Ovary (tissue), 9 donors: ENCODE results near the gene ANKRD27. TPM values are rescaled to one million over a fixed set of nuclear protein-coding genes. Genes with fewer than 3 reads are reported as not detected.
"Not testable (repeated sequence)": the region's sequence is repeated elsewhere in the genome, so short reads cannot be mapped to it uniquely, and the experiment has no call there.

Experiments used
- DNase-seq, 5 donors: peaks; one replicate each; pipeline ENCODE4 v3.0.0-alpha.2; 2019 to 2020
- H3K27ac ChIP-seq, 2 donors: fragments of 200-600 bp; one replicate each; pipeline versions ENCODE4 v1.5.1 to v1.8.0; 2019 to 2022
- H3K27me3 ChIP-seq: fragments of 200-600 bp; one replicate; pipeline ENCODE4 v1.8.0; 2022
- H3K36me3 ChIP-seq: fragments of 200-600 bp; sonication (generic); one replicate; pipeline ENCODE4 v1.5.1; 2019
- H3K4me1 ChIP-seq: one replicate; pipeline ENCODE4 v1.8.1; 2013; ENCODE audit warnings: mild to moderate bottlenecking, moderate library complexity; ENCODE audit not compliant: insufficient read depth
- H3K4me3 ChIP-seq: fragments of 200-600 bp; sonication (generic); one replicate; pipeline ENCODE4 v1.5.1; 2017
- H3K9me3 ChIP-seq, 2 donors: fragments of 200-600 bp in 1 of 2; sonication (generic) in 1 of 2; one replicate each; pipeline versions ENCODE4 v1.5.1 to v1.8.1; 2013 to 2019; ENCODE audit warnings: mild to moderate bottlenecking in 1 of 2, moderate library complexity in 1 of 2
- EP300 ChIP-seq: sonication (generic); formaldehyde crosslinking; IDR thresholded peaks from one replicate; pipeline ENCODE4 v1.6.1; 2017; ENCODE audit warnings: antibody characterized with exemption
- POLR2A ChIP-seq: fragments of 450-650 bp; IDR thresholded peaks from one replicate; pipeline ENCODE4 v1.6.1; 2017; ENCODE audit warnings: antibody characterized with exemption, mild to moderate bottlenecking, moderate library complexity
- whole genome bisulfite sequencing, 3 donors: extraction: QIAGEN DNeasy Blood & Tissue Kit in 1 of 3; methylation state at CpG; one replicate each; pipeline versions ENCODE4 v1.1.5 to v1.1.7; 2013 to 2017; 5-methylcytosine and 5-hydroxymethylcytosine counted together
- intact Hi-C, 4 donors: fragments of 100-400 bp; cut with DNase I; formaldehyde crosslinking; loops; one replicate each; pipeline versions ENCODE4 v1.11.0 to v1.15.1; 2022 to 2023
- polyA plus RNA-seq, 2 donors: library from polyadenylated mRNA; stranded (reverse); fragments of 200-250 nt in 1 of 2; fragments of 350-450 nt in 1 of 2; fragmentation: Illumina TruSeq in 1 of 2; extraction: RNeasy Lipid Tissue Mini Kit (QIAGEN cat#74804) in 1 of 2; gene quantifications; one replicate each; pipeline ENCODE4 v1.2.3, GENCODE V29; 2013 to 2014
- total RNA-seq, 7 donors: library from RNA; depleted of rRNA in 2 of 7; stranded (reverse); fragments of >200 nt in 2 of 7; fragmentation: NEBNext Ultra II Directional in 3 of 7; extraction: Animal tissue kit (Norgen Biotek cat#: 25700) in 3 of 7; gene quantifications; one replicate each; pipeline versions ENCODE4 v1.1.0 to v1.2.4, GENCODE V29; 2016 to 2023
- TF ChIP-seq, protein P1 (sequence below), 3 donors: fragments of 450-650 bp in 2 of 3; fragments of 200-600 bp in 1 of 3; IDR thresholded peaks; one replicate each; pipeline versions ENCODE4 v1.5.1 to v1.8.0; 2016 to 2022; ENCODE audit warnings: antibody characterized with exemption in 3 of 3, mild to moderate bottlenecking in 1 of 3
- donor health status: DM: no; HTN: no; CAD: no; lungs with moderate emphysema.
- donor health status: DM: no; HTN: no; CAD: no.
- donor health status: Bipolar disorder and iron deficiency.
- donor health status: DM: yes; HTN: yes; CAD: no.
- donor health status: DM: no; HTN: no; CAD: no.
- donor health status: DM: yes; HTN: yes; CAD: no.

The ANKRD27 gene
- total and polyA plus RNA-seq, 9 donors = 9.9 to 33.6 (median 21.9) TPM

- 81 to 91% (median 87%) methylated on average over 3 of the region's 3 CpGs for WGBS, 3 donors
- H3K9me3 ChIP-seq = no peaks in the 10 kb centered on the region
- no peaks in the 10 kb centered on the region for H3K27me3 ChIP-seq
- intact Hi-C loops = no loop called here
- H3K4me1 ChIP-seq = no peaks in the 10 kb centered on the region
- H3K4me3 ChIP-seq = no peak overlapping the region
- no peaks in the 10 kb centered on the region for H3K36me3 ChIP-seq
- no peak overlapping the region for H3K27ac ChIP-seq
- TF ChIP-seq, protein P1, sequence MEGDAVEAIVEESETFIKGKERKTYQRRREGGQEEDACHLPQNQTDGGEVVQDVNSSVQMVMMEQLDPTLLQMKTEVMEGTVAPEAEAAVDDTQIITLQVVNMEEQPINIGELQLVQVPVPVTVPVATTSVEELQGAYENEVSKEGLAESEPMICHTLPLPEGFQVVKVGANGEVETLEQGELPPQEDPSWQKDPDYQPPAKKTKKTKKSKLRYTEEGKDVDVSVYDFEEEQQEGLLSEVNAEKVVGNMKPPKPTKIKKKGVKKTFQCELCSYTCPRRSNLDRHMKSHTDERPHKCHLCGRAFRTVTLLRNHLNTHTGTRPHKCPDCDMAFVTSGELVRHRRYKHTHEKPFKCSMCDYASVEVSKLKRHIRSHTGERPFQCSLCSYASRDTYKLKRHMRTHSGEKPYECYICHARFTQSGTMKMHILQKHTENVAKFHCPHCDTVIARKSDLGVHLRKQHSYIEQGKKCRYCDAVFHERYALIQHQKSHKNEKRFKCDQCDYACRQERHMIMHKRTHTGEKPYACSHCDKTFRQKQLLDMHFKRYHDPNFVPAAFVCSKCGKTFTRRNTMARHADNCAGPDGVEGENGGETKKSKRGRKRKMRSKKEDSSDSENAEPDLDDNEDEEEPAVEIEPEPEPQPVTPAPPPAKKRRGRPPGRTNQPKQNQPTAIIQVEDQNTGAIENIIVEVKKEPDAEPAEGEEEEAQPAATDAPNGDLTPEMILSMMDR (IDR thresholded peaks at IDR 0.05) = no peak
- TF ChIP-seq POLR2A (no peak), EP300 (no peak)
- no peak for DNase-seq
Observed at GRCh38 chr19:32708457-32708856, 33.5 kb upstream of the ANKRD27 start.

DNA sequence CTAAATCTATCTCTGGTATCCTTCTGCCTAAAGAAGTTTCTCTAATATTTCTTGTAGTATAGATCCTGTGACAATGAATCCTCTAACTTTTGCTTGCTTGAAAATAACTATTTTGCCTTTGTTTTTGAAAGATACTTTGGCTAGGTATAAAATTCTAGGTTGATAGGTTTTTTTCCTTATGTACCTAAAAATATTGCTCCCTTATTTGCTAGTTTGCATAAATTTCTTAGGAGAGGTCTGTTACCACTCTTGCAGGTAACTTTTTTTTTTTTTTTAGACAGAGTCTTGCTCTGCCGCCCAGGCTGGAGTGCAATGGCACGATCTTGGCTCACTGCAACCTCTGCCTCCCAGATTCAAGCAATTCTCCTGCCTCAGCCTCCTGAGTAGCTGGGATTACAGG, 29.0 kb upstream of the ANKRD27 start:
- H3K9me3 ChIP-seq, H3K27me3 ChIP-seq, DNase-seq, H3K36me3 ChIP-seq, H3K4me3 ChIP-seq, H3K27ac ChIP-seq, intact Hi-C loops, H3K4me1 ChIP-seq: not testable (repeated sequence)
- WGBS, 3 donors = 97 to 100% (median 98%) methylated on average over 2 of the region's 2 CpGs

- Histone ChIP-seq H3K27me3 (no peaks in the 10 kb centered on the region), H3K36me3 (no peaks in the 10 kb centered on the region), H3K27ac (no peak overlapping the region), H3K4me1 (no peaks in the 10 kb centered on the region), H3K4me3 (no peak overlapping the region), H3K9me3 (no peaks in the 10 kb centered on the region)
- WGBS, 3 donors = 50 to 55% (median 52%) methylated on average over 5 of the region's 5 CpGs
- TF ChIP-seq EP300 (no peak), POLR2A (no peak)
- TF ChIP-seq, protein P1 (IDR thresholded peaks at IDR 0.05) = no peak
- intact Hi-C loops = no loop called here
- no peak for DNase-seq
Observed at GRCh38 chr19:32702010-32702409, 27.0 kb upstream of the ANKRD27 start.

DNA sequence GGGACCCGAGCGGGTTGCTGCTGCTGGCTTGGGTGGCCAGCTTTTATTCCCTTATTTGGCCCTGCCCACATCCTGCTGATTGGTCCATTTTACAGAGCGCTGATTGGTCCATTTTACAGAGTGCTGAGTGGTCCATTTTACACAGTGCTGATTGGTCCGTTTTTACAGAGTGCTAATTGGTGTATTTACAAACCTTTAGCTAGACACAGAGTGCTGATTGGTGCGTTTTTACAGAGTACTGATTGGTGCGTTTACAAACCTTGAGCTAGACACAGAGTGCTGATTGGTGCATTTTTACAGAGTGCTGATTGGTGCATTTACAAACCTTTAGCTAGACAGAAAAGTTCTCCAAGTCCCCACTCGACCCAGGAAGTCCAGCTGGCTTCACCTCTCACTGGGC, 25.1 kb upstream of the ANKRD27 start:
- H3K27me3 ChIP-seq, H3K36me3 ChIP-seq, DNase-seq, H3K9me3 ChIP-seq, H3K27ac ChIP-seq, H3K4me3 ChIP-seq, intact Hi-C loops, H3K4me1 ChIP-seq: not testable (repeated sequence)
- 88 to 96% (median 95%) methylated on average over 7 of the region's 7 CpGs for WGBS, 3 donors

GRCh38 chr19:32696771-32697170, 21.8 kb upstream of the ANKRD27 start:
- H3K4me3 ChIP-seq, H3K27ac ChIP-seq, H3K36me3 ChIP-seq, DNase-seq, intact Hi-C loops, H3K9me3 ChIP-seq, H3K27me3 ChIP-seq: not testable (repeated sequence)
- peaks cover 17% of the 10 kb centered on the region for H3K4me1 ChIP-seq
- WGBS, 3 donors = 92 to 94% (median 94%) methylated on average over 3 of the region's 3 CpGs

GRCh38 chr19:32695506-32695905, 20.5 kb upstream of the ANKRD27 start:
- H3K27me3 ChIP-seq, intact Hi-C loops, DNase-seq, H3K4me3 ChIP-seq, H3K27ac ChIP-seq, H3K36me3 ChIP-seq, H3K9me3 ChIP-seq: not testable (repeated sequence)
- peaks cover 20% of the 10 kb centered on the region for H3K4me1 ChIP-seq
- WGBS, 3 donors = 83 to 92% (median 90%) methylated on average over 6 of the region's 6 CpGs

DNA sequence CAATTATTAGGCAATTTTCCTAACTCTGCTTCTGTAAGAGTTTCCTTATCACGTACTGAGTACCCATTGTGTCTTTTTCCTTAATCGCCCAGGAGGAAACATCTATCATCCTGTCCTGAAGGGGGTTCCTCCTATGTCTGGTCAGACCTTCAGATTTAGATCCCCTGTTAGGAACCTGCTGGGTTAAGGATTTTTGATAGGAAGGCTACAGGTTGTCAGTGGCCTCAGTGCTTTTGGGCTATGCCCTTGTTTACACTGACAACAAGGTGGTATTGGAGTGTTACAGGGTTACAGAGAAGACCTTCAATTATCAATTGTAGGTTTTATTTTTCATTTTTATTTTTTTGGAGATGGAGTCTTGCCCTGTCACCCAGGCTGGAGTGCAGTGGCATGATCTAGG, 19.9 kb upstream of the ANKRD27 start:
- H3K4me3 ChIP-seq, H3K36me3 ChIP-seq, H3K27ac ChIP-seq, intact Hi-C loops, DNase-seq, H3K9me3 ChIP-seq, H3K27me3 ChIP-seq: not testable (repeated sequence)
- WGBS, 3 donors = 41 to 51% (median 47%) methylated on average over 2 of the region's 2 CpGs
- H3K4me1 ChIP-seq = peaks cover 20% of the 10 kb centered on the region

DNA sequence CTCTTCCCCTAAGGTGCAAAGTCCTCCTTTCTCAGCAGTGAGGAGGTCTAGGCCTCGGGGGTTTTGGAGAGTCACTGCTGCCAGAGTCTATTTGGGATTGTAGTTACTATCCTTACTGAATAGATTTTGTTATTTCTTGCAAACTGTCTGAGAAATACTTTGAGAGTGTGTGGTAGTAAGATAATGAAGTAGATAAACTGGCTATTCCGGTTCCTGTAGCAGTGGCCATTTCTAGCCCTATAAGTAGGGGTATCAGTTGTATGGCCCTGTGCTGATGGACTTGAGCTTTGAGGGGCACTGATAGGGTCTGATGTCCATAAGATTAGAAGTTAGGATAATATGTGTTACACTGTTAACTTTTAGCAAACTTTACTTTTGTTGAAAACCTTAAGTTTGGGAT, 19.3 kb upstream of the ANKRD27 start:
- H3K4me3 ChIP-seq, H3K27me3 ChIP-seq, DNase-seq, H3K27ac ChIP-seq, H3K36me3 ChIP-seq, H3K9me3 ChIP-seq, intact Hi-C loops: not testable (repeated sequence)
- peaks cover 20% of the 10 kb centered on the region for H3K4me1 ChIP-seq
- 64 to 78% (median 71%) methylated on average over 2 of the region's 2 CpGs for WGBS, 3 donors

DNA sequence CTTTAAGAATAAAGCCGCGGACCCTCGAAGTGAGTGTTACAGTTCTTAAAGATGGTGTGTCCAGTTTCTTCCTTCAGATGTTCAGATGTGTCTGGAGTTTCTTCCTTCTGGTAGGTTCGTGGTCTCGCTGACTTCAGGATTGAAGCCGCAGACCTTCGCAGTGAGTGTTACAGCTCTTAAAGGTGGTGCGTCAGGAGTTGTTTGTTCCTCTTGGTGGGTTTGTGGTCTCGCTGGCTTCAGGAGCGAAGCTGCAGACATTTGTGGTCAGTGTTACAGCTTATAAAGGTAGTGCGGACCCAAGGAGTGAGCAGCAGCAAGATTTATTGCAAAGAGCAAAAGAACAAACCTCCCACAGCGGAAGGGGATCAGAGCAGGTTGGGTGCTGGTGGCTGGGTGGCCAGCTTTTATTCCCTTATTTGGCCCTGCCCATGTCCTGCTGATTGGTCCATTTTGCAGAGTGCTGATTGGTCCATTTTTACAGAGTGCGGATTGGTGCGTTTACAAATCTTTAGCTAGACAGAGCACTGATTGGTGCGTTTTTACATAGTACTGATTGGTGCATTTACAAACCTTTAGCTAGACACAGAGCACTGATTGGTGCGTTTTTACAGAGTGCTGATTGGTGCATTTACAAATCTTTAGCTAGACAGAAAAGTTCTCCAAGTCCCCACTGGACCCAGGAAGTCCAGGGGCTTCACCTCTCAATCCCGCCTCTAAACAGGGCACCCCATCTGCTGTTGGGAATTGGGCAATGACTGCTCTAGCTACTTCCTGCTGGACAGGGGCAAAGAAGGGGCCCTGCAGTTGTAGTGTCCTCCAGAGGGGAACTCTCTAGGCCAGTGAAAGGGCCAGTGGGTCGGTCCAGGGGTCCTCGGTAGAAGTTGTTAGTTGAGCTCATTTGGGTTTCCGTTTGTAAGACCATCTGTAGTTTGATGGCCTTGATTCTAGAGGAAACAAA, 18.4 kb upstream of the ANKRD27 start:
- H3K27ac ChIP-seq, H3K36me3 ChIP-seq, DNase-seq, H3K27me3 ChIP-seq, intact Hi-C loops, H3K9me3 ChIP-seq: not testable (repeated sequence)
- WGBS, 3 donors = 91 to 92% (median 92%) methylated on average over 20 of the region's 20 CpGs
- Histone ChIP-seq H3K4me1 (peaks cover 20% of the 10 kb centered on the region), H3K4me3 (peak overlapping the region; percentile 73)
